K562 (cell line): ENCODE data around the gene ZSWIM4. TPM values are rescaled to one million over a fixed set of nuclear protein-coding genes. Genes with fewer than 3 reads are reported as not detected.

Experiments used
- AFF1 ChIP-seq, 2 experiments: fragments of 450-650 bp; IDR thresholded peaks; 2 replicates each; pipeline ENCODE4 v1.6.1; 2018; ENCODE audit warnings: mild to moderate bottlenecking in 2 of 2, low read depth in 1 of 2; ENCODE audit not compliant: partially characterized antibody in 2 of 2
- CCAR2 ChIP-seq: fragments of 200-400 bp; formaldehyde crosslinking; IDR thresholded peaks from 2 replicates; pipeline ENCODE4 v1.6.1; 2017; ENCODE audit warnings: mild to moderate bottlenecking, low read depth, low read length
- CCNT2 ChIP-seq: IDR thresholded peaks from 2 replicates; pipeline ENCODE4 v1.6.1; 2011; ENCODE audit warnings: borderline replicate concordance, low read depth, mild to moderate bottlenecking, moderate library complexity, mixed read lengths, low read length; ENCODE audit not compliant: insufficient read length; ENCODE audit errors: extremely low read depth
- EGR1 ChIP-seq: fragments of 450-650 bp; conservative IDR thresholded peaks from 2 replicates; pipeline ENCODE4 v1.6.1; 2017; ENCODE audit warnings: mild to moderate bottlenecking
- EP300 ChIP-seq: IDR thresholded peaks from 2 replicates; pipeline ENCODE4 v1.6.1; 2012; ENCODE audit warnings: low read length, improper control_type of control experiment
- EZH2 ChIP-seq: IDR thresholded peaks from 2 replicates; pipeline ENCODE4 v1.6.1; 2012; ENCODE audit warnings: low read depth, mild to moderate bottlenecking, inconsistent platforms, low read length, borderline replicate concordance
- FOXP1 ChIP-seq: sonication (generic); formaldehyde crosslinking; IDR thresholded peaks from 2 replicates; pipeline ENCODE4 v1.8.0; 2022; ENCODE audit warnings: mild to moderate bottlenecking, missing genetic modification reagents
- HDAC1 ChIP-seq, 2 experiments: fragments of 450-650 bp; IDR thresholded peaks; 2 replicates each; pipeline ENCODE4 v1.6.1; 2016 to 2017; ENCODE audit warnings: inconsistent platforms in 1 of 2, mild to moderate bottlenecking in 1 of 2, moderate library complexity in 1 of 2
- PCBP1 ChIP-seq: fragments of 200-400 bp; formaldehyde crosslinking; IDR thresholded peaks from 2 replicates; pipeline ENCODE4 v1.6.1; 2018; ENCODE audit warnings: mild to moderate bottlenecking, low read depth, low read length; ENCODE audit not compliant: poor library complexity, severe bottlenecking
- RB1 ChIP-seq: fragments of 450-650 bp; IDR thresholded peaks from 2 replicates; pipeline ENCODE4 v1.6.1; 2017; ENCODE audit warnings: low read depth, mild to moderate bottlenecking
- RFX5 ChIP-seq: IDR thresholded peaks from 2 replicates; pipeline ENCODE4 v1.6.1; 2011; ENCODE audit warnings: low read depth, mild to moderate bottlenecking, improper control_type of control experiment, low read length
- STAT5A ChIP-seq: IDR thresholded peaks from 2 replicates; pipeline ENCODE4 v1.6.1; 2012; ENCODE audit warnings: low read length, inconsistent platforms, borderline replicate concordance
- TCF3 ChIP-seq: sonication (generic); formaldehyde crosslinking; IDR thresholded peaks from 2 replicates; pipeline ENCODE4 v1.4.0; 2020; ENCODE audit warnings: mild to moderate bottlenecking, missing genetic modification reagents
- ZFP30 ChIP-seq: fragments of 250-450 bp; sonication (Bioruptor Pico); IDR thresholded peaks from 2 replicates; pipeline ENCODE4 v1.8.0; 2022; ENCODE audit warnings: moderate library complexity, mild to moderate bottlenecking, inconsistent platforms, borderline replicate concordance
- ZNF592 ChIP-seq: fragments of 450-650 bp; IDR thresholded peaks from 2 replicates; pipeline ENCODE4 v1.6.1; 2017; ENCODE audit warnings: antibody characterized with exemption, mild to moderate bottlenecking
- ZNF76 ChIP-seq: fragments of 250-450 bp; sonication (Bioruptor Pico); IDR thresholded peaks from 2 replicates; pipeline ENCODE4 v1.4.0; 2020; ENCODE audit warnings: mild to moderate bottlenecking, moderate library complexity, borderline replicate concordance
- ZNF830 ChIP-seq: fragments of 250-450 bp; sonication (Bioruptor Pico); IDR thresholded peaks from 2 replicates; pipeline ENCODE4 v1.5.0; 2021; ENCODE audit warnings: mild to moderate bottlenecking
- polyA plus RNA-seq, 8 experiments: library from polyadenylated mRNA; depleted of rRNA in 4 of 8; stranded (reverse) in 5 of 8; unstranded in 3 of 8; fragments of >200 nt; fragmentation: Nextera tagmentation in 2 of 8; fragmentation: Illumina TruSeq in 1 of 8; extraction: Ambion mirVana in 2 of 8; extraction: Trizol in 1 of 8; gene quantifications; 2 replicates each; pipeline versions ENCODE4 v1.2.1 to v1.2.3, GENCODE V29; 2011 to 2014; ENCODE audit warnings: inconsistent platforms in 1 of 8, missing spikeins in 1 of 8
- total RNA-seq, 7 experiments: library from RNA; depleted of rRNA in 6 of 7; stranded (reverse); fragments of >200 nt in 6 of 7; fragmentation: Illumina TruSeq in 2 of 7; extraction: Trizol in 2 of 7; gene quantifications; 2 replicates each; pipeline versions ENCODE4 v1.2.1 to v1.2.3, GENCODE V29; 2011 to 2021; ENCODE audit warnings: low replicate concordance in 1 of 7
- TF ChIP-seq, protein P1 (sequence below): sonication (generic); formaldehyde crosslinking; IDR thresholded peaks from 2 replicates; pipeline ENCODE4 v1.8.1; 2022; ENCODE audit warnings: missing genetic modification reagents

The ZSWIM4 gene
- total and polyA plus RNA-seq, 9 of the 15 experiments (the other 6 are each of a cell fraction or from before 2014, with no cell fraction given), result 0.25 to 3.7 (median 0.79) TPM; not detected in 2

DNA sequence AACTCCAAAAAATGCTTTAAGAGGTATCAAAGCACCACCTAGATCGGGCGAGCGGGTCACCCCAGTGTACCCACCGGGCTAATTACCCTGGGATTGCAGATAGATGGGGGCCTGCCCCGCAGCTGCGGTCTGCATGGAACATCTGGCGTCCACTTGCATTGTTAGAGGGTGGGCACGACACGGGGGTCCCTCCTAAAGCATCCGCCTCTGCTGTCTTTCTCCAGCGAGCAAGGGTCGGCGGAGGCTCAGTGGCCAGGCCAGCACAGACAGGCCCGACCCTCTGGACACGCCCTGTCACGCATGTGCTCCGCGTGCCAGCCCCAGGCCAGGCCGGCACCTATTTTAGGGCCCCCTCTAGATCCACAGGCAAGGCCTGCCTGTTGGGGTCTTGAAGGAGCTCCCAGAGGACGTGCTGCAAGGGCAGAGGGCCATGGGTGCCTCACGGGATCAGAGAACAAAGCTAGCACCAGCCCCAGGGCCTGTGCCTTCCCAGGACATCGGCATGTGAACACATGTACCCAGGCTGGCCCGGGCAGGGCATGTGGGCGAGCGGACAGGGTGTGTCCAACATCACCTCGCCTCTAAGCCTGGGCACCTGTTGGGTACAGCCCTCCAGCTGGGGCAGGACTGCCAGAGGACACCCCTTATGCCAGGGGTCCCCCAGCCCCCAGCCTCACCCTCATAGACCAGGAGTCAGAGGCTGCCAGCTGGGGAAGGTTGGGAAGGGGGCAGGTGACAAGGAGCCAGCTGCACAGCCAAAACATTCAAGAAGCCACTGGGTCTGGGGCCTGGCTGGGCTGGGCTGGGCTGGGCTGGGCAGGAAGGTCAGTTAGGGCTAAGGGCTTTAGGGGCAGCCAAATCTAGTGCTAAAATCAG lies 46.1 kb downstream of the ZSWIM4 start (continued):
- TF ChIP-seq ZFP30 (CRISPR knock-in tag) (no peak), PCBP1 (peak; percentile 2), TCF3 (no peak), AFF1 (IDR thresholded peaks at IDR 0.05; ENCODE audit: low read depth in 1 of 2, partially characterized antibody in 2 of 2) (no peak), ZNF830 (CRISPR knock-in tag) (no peak), EGR1 (no peak), ZNF76 (CRISPR knock-in tag) (no peak), CCNT2 (no peak), RFX5 (no peak), FOXP1 (CRISPR knock-in tag) (no peak), ZNF592 (peak; percentile 76; the same call in 1 of the 2 replicates), HDAC1 (IDR thresholded peaks at IDR 0.05) (peak in 1 of 2 experiments; percentile 36; a peak in 1 of 4 replicates), EZH2 (no peak), CCAR2 (no peak), RB1 (no peak), STAT5A (no peak), EP300 (no peak)
- TF ChIP-seq, protein P1, sequence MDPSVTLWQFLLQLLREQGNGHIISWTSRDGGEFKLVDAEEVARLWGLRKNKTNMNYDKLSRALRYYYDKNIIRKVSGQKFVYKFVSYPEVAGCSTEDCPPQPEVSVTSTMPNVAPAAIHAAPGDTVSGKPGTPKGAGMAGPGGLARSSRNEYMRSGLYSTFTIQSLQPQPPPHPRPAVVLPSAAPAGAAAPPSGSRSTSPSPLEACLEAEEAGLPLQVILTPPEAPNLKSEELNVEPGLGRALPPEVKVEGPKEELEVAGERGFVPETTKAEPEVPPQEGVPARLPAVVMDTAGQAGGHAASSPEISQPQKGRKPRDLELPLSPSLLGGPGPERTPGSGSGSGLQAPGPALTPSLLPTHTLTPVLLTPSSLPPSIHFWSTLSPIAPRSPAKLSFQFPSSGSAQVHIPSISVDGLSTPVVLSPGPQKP (CRISPR knock-in tag), result no peak
